GM12872 (cell line): ENCODE data around the gene TBC1D3E.
"Not testable (repeated sequence)": the region's sequence is repeated elsewhere in the genome, so short reads cannot be mapped to it uniquely, and the experiment has no call there.

Experiments used
- CTCF ChIP-seq: IDR thresholded peaks from 3 replicates; pipeline ENCODE4 v1.5.1; 2011; ENCODE audit warnings: low read depth, mild to moderate bottlenecking, low read length, moderate library complexity; ENCODE audit not compliant: insufficient read depth

Gene TBC1D3E

DNA sequence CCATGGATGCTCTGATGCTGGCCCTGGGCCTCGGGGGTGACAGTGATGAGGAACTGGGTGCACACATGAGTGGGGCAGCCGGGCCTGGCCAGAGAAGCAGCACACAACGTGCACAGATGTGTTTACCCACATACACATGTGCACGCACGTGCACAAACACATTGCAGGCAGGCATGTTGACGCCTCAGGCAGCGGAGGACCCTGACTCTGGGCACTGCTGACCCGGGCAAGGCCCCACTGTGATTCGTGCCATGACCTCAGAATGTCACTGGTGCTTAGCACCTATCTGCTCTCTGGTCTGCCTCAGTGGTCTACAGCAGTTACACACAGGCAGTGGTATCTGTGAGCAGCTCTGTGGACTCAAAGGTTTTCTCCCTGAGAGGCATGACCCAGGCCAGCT, at the start of gene TBC1D3E:
TBC1D3E (plus strand) TSS at position 301 of the 400 bp plus-strand sequence. CDS start 1,545 bp downstream, outside the sequence.
- not testable (repeated sequence) for TF ChIP-seq CTCF
